CD4-positive, alpha-beta T cell treated with Interleukin-17A for 4 hours (primary cell): ENCODE data around the gene TTC14.
A peak's percentile ranks its signal among the peaks of the same experiment; 100 is the strongest.
"Not testable (repeated sequence)": the region's sequence is repeated elsewhere in the genome, so short reads cannot be mapped to it uniquely, and the experiment has no call there.

Experiments
- DNase-seq: peaks from one replicate; pipeline ENCODE4 v3.0.0-alpha.2; 2020; ENCODE audit warnings: mixed read lengths

Gene TTC14

GRCh38 chr3:180601688-180602666 lies at the start of gene TTC14:
TSS of gene TTC14 (plus strand) at chr3:180602163. CDS start at chr3:180602262, 99 bp downstream.
- DNase-seq: peak; percentile 93

GRCh38 chr3:180563406-180563805 lies 38.6 kb upstream of the TTC14 start:
- no peak for DNase-seq

GRCh38 chr3:180564676-180565075 lies 37.3 kb upstream of the TTC14 start:
- DNase-seq: no peak

GRCh38 chr3:180570238-180570637 lies 31.7 kb upstream of the TTC14 start:
- DNase-seq: no peak

GRCh38 chr3:180571831-180572598 lies 29.9 kb upstream of the TTC14 start:
- DNase-seq: no peak

GRCh38 chr3:180575571-180575970 lies 26.4 kb upstream of the TTC14 start:
- DNase-seq: no peak

- DNase-seq: no peak
These were observed 21.0 kb upstream of the TTC14 start for GRCh38 chr3:180580934-180581333.

GRCh38 chr3:180590396-180590795 lies 11.6 kb upstream of the TTC14 start:
- DNase-seq: no peak

GRCh38 chr3:180593631-180594030 lies 8.3 kb upstream of the TTC14 start:
- not testable (repeated sequence) for DNase-seq

GRCh38 chr3:180594631-180595558 lies 7.1 kb upstream of the TTC14 start:
- no peak for DNase-seq

GRCh38 chr3:180595559-180595935 lies 6.4 kb upstream of the TTC14 start:
- DNase-seq: no peak

- DNase-seq: no peak
These were observed 1.5 kb upstream of the TTC14 start for GRCh38 chr3:180600473-180600872.

- no peak for DNase-seq
These were observed 9.0 kb downstream of the TTC14 start for GRCh38 chr3:180611006-180611405.

- no peak for DNase-seq
These were observed 10.4 kb downstream of the TTC14 start for GRCh38 chr3:180612364-180612763.

- no peak for DNase-seq
These were observed 14.0 kb downstream of the TTC14 start for GRCh38 chr3:180615954-180616353.

- DNase-seq: no peak
These were observed 15.1 kb downstream of the TTC14 start for GRCh38 chr3:180617049-180617448.

- not testable (repeated sequence) for DNase-seq
These were observed 16.6 kb downstream of the TTC14 start for GRCh38 chr3:180618563-180618962.

GRCh38 chr3:180619723-180620122 lies 17.8 kb downstream of the TTC14 start:
- no peak for DNase-seq

- DNase-seq: no peak
These were observed 22.8 kb downstream of the TTC14 start for GRCh38 chr3:180624714-180625113.

- no peak for DNase-seq
These were observed 24.9 kb downstream of the TTC14 start for GRCh38 chr3:180626844-180627243.

- DNase-seq: no peak
These were observed 28.4 kb downstream of the TTC14 start for GRCh38 chr3:180630371-180630770.

GRCh38 chr3:180631317-180631716 lies 29.4 kb downstream of the TTC14 start:
- no peak for DNase-seq

- DNase-seq: no peak
These were observed 31.8 kb downstream of the TTC14 start for GRCh38 chr3:180633722-180634121.
